DOHH2 (cell line): Measurements from ENCODE around the gene SLC13A2.

Experiments
- EZH2phosphoT487 ChIP-seq: fragments of 200-600 bp; sonication (generic); IDR thresholded peaks from 2 replicates; pipeline ENCODE4 v1.6.1; 2017; ENCODE audit warnings: borderline replicate concordance, mild to moderate bottlenecking, antibody characterized with exemption, low read length, moderate library complexity, mixed read lengths
- TF ChIP-seq, protein P1 (sequence below): fragments of 200-600 bp; sonication (generic); IDR thresholded peaks from one replicate; pipeline ENCODE4 v1.5.1; 2014; ENCODE audit warnings: antibody characterized with exemption, mild to moderate bottlenecking, low read depth, low read length; ENCODE audit not compliant: poor library complexity, severe bottlenecking

DNA sequence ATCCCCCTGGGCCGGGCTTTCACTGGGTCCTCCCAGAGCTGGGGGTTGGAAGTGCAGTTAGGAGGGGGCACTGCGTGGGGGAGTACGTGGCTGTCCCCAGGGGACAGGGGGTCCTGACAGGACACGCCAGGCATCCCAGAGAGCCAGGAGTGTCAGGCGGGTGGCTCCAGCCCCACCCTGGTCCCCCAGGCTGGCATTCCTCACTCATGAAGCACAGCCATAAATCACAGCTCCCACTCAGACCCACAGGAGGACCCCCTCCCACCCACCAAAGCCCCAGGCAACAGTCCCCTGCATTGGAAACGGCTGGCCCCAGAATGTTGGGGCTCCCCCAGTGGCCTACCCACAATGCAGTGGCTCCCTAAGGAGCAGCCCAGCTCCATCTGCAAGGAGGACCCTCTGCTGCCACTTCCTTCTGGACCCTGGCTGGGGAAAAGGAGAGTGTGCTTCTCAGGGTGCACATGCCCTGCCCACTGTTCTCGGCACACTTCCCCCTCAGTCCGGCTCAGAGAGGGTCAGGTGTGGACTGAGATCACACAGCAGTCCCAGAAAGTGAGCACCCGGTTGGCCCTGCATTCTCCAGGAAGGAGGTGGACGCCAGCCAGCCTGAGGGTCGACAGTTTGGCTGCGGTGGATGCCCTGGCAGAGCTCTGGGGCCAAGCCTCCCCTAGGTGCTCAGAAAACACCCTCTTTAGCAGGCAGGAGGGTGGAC lies 25.4 kb downstream of the SLC13A2 start:
- TF ChIP-seq, protein P1, sequence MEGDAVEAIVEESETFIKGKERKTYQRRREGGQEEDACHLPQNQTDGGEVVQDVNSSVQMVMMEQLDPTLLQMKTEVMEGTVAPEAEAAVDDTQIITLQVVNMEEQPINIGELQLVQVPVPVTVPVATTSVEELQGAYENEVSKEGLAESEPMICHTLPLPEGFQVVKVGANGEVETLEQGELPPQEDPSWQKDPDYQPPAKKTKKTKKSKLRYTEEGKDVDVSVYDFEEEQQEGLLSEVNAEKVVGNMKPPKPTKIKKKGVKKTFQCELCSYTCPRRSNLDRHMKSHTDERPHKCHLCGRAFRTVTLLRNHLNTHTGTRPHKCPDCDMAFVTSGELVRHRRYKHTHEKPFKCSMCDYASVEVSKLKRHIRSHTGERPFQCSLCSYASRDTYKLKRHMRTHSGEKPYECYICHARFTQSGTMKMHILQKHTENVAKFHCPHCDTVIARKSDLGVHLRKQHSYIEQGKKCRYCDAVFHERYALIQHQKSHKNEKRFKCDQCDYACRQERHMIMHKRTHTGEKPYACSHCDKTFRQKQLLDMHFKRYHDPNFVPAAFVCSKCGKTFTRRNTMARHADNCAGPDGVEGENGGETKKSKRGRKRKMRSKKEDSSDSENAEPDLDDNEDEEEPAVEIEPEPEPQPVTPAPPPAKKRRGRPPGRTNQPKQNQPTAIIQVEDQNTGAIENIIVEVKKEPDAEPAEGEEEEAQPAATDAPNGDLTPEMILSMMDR: no peak
- no peak for TF ChIP-seq EZH2phosphoT487
